Measurements from ENCODE around the gene CIROP. TPM values are rescaled to one million over a fixed set of nuclear protein-coding genes. Genes with fewer than 3 reads are reported as not detected.
A peak's percentile ranks its signal among the peaks of the same experiment; 100 is the strongest.

CIROP gene
- total and polyA plus RNA-seq, 9 of the 15 experiments (the other 6 are each of a cell fraction or from before 2014, with no cell fraction given), result not detected

- TF ChIP-seq MAFK (IDR thresholded peaks at IDR 0.05; ENCODE audit: low read length) (no peak), FOXJ3 (CRISPR knock-in tag; IDR thresholded peaks at IDR 0.05) (no peak), SLC30A9 (CRISPR knock-in tag; IDR thresholded peaks at IDR 0.05) (no peak), STAG1 (CRISPR knock-in tag; IDR thresholded peaks at IDR 0.05; ENCODE audit: borderline replicate concordance) (no peak), ZNF639 (CRISPR knock-in tag; conservative IDR thresholded peaks at IDR 0.05 in 1 of 2, IDR thresholded peaks at IDR 0.05 in 1 of 2) (no peak; a peak in 2 of 4 replicates), ZNF518B (CRISPR knock-in tag; IDR thresholded peaks at IDR 0.05) (no peak), TFAP4 (CRISPR knock-in tag; IDR thresholded peaks at IDR 0.05; ENCODE audit: borderline replicate concordance) (peak; percentile 82), ZNF217 (CRISPR knock-in tag; IDR thresholded peaks at IDR 0.05) (no peak), NR2C1 (IDR thresholded peaks at IDR 0.05) (no peak), NR2C1 (tag; IDR thresholded peaks at IDR 0.05) (peak; percentile 80), CHD4 (IDR thresholded peaks at IDR 0.05; ENCODE audit: insufficient read depth, insufficient replicate concordance, low read depth, low read length, poor library complexity, severe bottlenecking) (no peak), ZBTB26 (CRISPR knock-in tag; IDR thresholded peaks at IDR 0.05) (no peak), CBX3 (IDR thresholded peaks at IDR 0.05; ENCODE audit: borderline replicate concordance in 1 of 2, low read length in 2 of 2) (peak in 1 of 2 experiments; percentile 58; a peak in 1 of 3 replicates), MIER1 (IDR thresholded peaks at IDR 0.05; ENCODE audit: low read depth) (no peak), CBFA2T3 (IDR thresholded peaks at IDR 0.05) (peak; percentile 74), TEAD4 (IDR thresholded peaks at IDR 0.05; ENCODE audit: low read length) (peak; percentile 48), TEAD4 (CRISPR knock-in tag; IDR thresholded peaks at IDR 0.05; ENCODE audit: borderline replicate concordance) (no peak), ZNF830 (CRISPR knock-in tag; IDR thresholded peaks at IDR 0.05) (no peak), ZNF75A (CRISPR knock-in tag; IDR thresholded peaks at IDR 0.05) (no peak), ZNF175 (CRISPR knock-in tag; IDR thresholded peaks at IDR 0.05; ENCODE audit: low read depth) (no peak), DIDO1 (tag; IDR thresholded peaks at IDR 0.05; ENCODE audit: low read depth) (no peak)
These were observed 49.3 kb upstream of the CIROP start (continued) for GRCh38 chr14:23153851-23154796.

Measured in K562 (cell line).